Psoas muscle (tissue), 8 donors: Measurements from ENCODE around the gene C20orf144. TPM values are rescaled to one million over a fixed set of nuclear protein-coding genes. Genes with fewer than 3 reads are reported as not detected.

Experiments used
- ATAC-seq, 4 donors: fragments of 200-7000 bp; cut with Tn5 transposase; one replicate each; pipeline ENCODE4 v1.9.1; 2020; ENCODE audit warnings: moderate library complexity in 3 of 4, mild to moderate bottlenecking in 2 of 4
- DNase-seq, 2 donors: peaks; one replicate each; pipeline ENCODE4 v3.0.0-alpha.2; 2020
- H3K27ac ChIP-seq: fragments of 200-600 bp; one replicate; pipeline ENCODE4 v1.8.0; 2022
- H3K27me3 ChIP-seq, 3 donors: fragments of 200-600 bp in 1 of 3; one replicate each; pipeline versions ENCODE4 v1.6.1 to v1.8.0; 2013 to 2022; ENCODE audit warnings: low read length in 2 of 3, mild to moderate bottlenecking in 2 of 3, moderate library complexity in 1 of 3; ENCODE audit not compliant: insufficient read depth in 3 of 3
- H3K36me3 ChIP-seq, 2 donors: fragments of 200-600 bp in 1 of 2; one replicate each; pipeline versions ENCODE4 v1.6.1 to v1.8.0; 2013 to 2022; ENCODE audit warnings: low read depth in 1 of 2, mild to moderate bottlenecking in 1 of 2, moderate library complexity in 1 of 2; ENCODE audit not compliant: insufficient read depth in 1 of 2
- H3K4me1 ChIP-seq: fragments of 200-600 bp; one replicate; pipeline ENCODE4 v1.8.0; 2022
- H3K4me3 ChIP-seq: fragments of 200-600 bp; one replicate; pipeline ENCODE4 v1.8.0; 2022; ENCODE audit warnings: mild to moderate bottlenecking
- H3K9me3 ChIP-seq: fragments of 200-600 bp; one replicate; pipeline ENCODE4 v1.8.0; 2022
- WGBS, 3 donors: extraction: QIAGEN DNeasy Blood & Tissue Kit; methylation state at CpG; one replicate each; pipeline versions ENCODE4 v1.1.6 to v1.1.7; 2013; 5-methylcytosine and 5-hydroxymethylcytosine counted together
- intact Hi-C, 2 donors: fragments of 100-400 bp; cut with DNase I; formaldehyde crosslinking; loops; one replicate each; pipeline versions ENCODE4 v1.11.0 to v1.14.2; 2022
- long read RNA-seq, 2 donors: library from polyadenylated mRNA; unstranded; transcript quantifications; one replicate each; pipeline ENCODE4 v2.0.0, GENCODE V29; 2021
- polyA plus RNA-seq, 3 donors: library from polyadenylated mRNA; stranded (reverse); fragments of 200-250 nt; gene quantifications; one replicate each; pipeline ENCODE4 v1.2.3, GENCODE V29; 2013
- total RNA-seq, 4 donors: library from RNA; stranded (reverse); fragmentation: NEBNext Ultra II Directional in 2 of 4; extraction: Animal tissue kit (Norgen Biotek cat#: 25700) in 2 of 4; gene quantifications; one replicate each; pipeline versions ENCODE4 v1.2.1 to v1.2.4, GENCODE V29; 2021 to 2023
- TF ChIP-seq, protein P1 (sequence below): fragments of 200-600 bp; IDR thresholded peaks from one replicate; pipeline ENCODE4 v1.8.0; 2022; ENCODE audit warnings: antibody characterized with exemption
- donor health status: healthy with polysubstance abuse.
- donor health status: DM: no; HTN: no; CAD: no; lungs with moderate emphysema.
- donor health status: Bipolar disorder and iron deficiency.
- donor health status: healthy.
- donor health status: DM: yes; HTN: yes; CAD: no.
- donor health status: DM: no; HTN: no; CAD: no.
- donor health status: DM: no; HTN: no; CAD: no.
- donor health status: DM: yes; HTN: yes; CAD: no.

C20orf144 gene
- total RNA-seq (not detected), polyA plus RNA-seq (under 1 TPM in 2 of 3 donors, not detected in 1; 0.05 to 0.08 TPM)
- long read RNA-seq, donor 1: 0 reads
- long read RNA-seq, donor 2: 0 reads

DNA sequence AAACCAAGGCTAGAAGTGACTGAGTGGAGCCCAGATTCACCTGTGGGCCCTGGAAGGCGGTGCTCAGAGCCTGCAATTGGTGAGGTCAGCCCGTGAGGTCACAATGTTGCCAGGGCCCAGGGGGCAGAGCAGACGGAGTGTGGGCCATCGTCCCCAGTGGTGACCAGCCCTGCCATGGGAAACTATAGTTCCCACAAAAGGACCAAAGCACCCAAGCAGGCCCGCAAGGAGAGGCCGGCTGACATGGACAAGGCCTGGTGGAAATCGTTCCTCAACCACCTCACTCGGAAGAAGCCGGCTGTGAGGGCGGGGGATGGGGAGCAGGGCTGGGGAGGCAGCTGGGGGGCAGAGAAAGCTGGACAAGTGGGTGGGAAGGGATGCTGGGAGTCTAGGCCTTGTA is at the start of gene C20orf144:
TSS of gene C20orf144 (plus strand) at position 156 of the 400 bp plus-strand sequence. CDS start at position 175, 19 bp downstream.
- Histone ChIP-seq H3K9me3 (no peaks in the 10 kb centered on the region), H3K36me3 (peaks cover 0 to 42% of the 10 kb centered on the region in 2 donors), H3K4me3 (peak within 1 kb of the TSS; percentile 77), H3K4me1 (peaks cover 22% of the 10 kb centered on the region), H3K27ac (peak within 1 kb of the TSS; percentile 77), H3K27me3 (no peaks in the 10 kb centered on the region)
- TF ChIP-seq, protein P1, sequence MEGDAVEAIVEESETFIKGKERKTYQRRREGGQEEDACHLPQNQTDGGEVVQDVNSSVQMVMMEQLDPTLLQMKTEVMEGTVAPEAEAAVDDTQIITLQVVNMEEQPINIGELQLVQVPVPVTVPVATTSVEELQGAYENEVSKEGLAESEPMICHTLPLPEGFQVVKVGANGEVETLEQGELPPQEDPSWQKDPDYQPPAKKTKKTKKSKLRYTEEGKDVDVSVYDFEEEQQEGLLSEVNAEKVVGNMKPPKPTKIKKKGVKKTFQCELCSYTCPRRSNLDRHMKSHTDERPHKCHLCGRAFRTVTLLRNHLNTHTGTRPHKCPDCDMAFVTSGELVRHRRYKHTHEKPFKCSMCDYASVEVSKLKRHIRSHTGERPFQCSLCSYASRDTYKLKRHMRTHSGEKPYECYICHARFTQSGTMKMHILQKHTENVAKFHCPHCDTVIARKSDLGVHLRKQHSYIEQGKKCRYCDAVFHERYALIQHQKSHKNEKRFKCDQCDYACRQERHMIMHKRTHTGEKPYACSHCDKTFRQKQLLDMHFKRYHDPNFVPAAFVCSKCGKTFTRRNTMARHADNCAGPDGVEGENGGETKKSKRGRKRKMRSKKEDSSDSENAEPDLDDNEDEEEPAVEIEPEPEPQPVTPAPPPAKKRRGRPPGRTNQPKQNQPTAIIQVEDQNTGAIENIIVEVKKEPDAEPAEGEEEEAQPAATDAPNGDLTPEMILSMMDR: no peak
- ATAC-seq (no peak), DNase-seq (no peak)
- WGBS, 3 donors: 89 to 96% (median 94%) methylated on average over 10 of the region's 10 CpGs
- intact Hi-C loops: no loop called here

DNA sequence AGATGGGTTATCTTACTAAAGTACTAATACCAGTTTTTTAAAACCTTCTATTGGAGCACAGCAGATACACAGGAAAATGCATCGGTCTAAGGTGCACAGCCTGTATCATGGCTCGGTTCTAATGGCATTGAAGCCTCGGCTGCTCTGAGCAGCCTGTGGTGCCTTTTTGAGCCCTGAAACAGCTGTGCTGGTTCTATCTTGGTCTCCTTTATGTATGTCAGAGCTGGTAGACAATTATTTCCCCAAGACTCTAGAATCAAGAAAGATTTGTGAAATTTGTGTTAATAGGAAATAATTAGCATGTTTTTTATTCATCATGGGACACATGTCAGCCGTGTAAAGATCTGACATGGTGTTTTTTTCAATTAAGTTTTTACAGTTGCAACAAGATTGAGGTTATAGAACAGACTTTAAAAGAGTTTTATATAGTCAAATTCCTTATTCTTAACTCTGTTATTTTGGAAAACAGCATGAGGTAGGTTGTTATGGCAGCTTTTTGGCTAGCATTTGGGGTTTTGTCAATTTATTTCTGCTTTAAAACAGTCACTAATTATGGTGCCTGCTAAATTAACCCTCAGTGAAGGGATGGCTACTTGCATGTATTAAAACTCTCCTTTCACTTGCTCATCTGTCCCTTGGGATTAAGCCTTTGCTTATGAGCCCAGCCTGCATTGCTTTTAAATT is 40.3 kb upstream of the C20orf144 start:
- intact Hi-C loops: no loop called here
- H3K27ac ChIP-seq: no peak overlapping the region
- WGBS, 3 donors: 69 to 82% (median 70%) methylated on average over 4 of the region's 4 CpGs

DNA sequence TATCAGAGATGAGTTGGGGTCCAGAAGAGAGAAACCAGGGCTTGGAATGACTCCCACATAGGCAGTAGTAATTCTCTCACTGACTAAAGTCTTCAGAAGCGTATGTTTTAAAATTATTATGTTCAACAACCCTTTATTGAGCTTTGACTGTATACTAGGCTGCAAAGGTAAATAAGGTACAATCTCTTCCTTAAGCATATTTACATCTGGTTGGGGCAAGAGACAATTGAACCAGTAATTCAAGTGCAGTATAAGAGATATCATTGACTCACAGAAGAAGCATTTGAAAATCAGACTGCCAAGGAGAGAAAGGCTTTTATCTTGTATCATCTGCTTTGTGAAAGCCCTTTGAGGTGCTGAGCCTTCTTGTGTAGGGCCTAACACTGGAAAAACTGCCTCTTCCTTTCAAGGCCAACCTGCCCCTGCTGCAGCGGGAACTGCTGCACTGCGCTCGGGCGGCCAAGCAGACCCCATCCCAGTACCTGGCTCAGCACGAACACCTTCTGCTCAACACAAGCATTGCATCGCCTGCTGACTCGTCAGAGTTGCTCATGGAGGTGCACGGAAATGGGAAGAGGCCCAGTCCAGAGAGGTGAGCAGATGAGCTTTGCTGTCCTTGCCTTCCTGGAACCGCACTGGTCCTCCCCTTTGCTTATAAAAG is 39.3 kb upstream of the C20orf144 start:
- Histone ChIP-seq H3K27me3 (no peaks in the 10 kb centered on the region), H3K4me3 (no peak overlapping the region), H3K9me3 (no peaks in the 10 kb centered on the region), H3K36me3 (peaks cover 2 to 54% of the 10 kb centered on the region in 2 donors), H3K27ac (no peak overlapping the region), H3K4me1 (no peaks in the 10 kb centered on the region)
- ATAC-seq (no peak), DNase-seq (no peak)
- TF ChIP-seq, protein P1: no peak
- WGBS, 3 donors: 96 to 97% (median 97%) methylated on average over 10 of the region's 10 CpGs
- intact Hi-C loops: no loop called here

More for the DNA sequence above, 40.3 kb upstream of the C20orf144 start:
- Histone ChIP-seq H3K4me1 (no peaks in the 10 kb centered on the region), H3K9me3 (no peaks in the 10 kb centered on the region), H3K4me3 (no peak overlapping the region), H3K27me3 (no peaks in the 10 kb centered on the region), H3K36me3 (peaks cover 0 to 46% of the 10 kb centered on the region in 2 donors)
- no peak for ATAC-seq
- TF ChIP-seq, protein P1: no peak
- DNase-seq: no peak

DNA sequence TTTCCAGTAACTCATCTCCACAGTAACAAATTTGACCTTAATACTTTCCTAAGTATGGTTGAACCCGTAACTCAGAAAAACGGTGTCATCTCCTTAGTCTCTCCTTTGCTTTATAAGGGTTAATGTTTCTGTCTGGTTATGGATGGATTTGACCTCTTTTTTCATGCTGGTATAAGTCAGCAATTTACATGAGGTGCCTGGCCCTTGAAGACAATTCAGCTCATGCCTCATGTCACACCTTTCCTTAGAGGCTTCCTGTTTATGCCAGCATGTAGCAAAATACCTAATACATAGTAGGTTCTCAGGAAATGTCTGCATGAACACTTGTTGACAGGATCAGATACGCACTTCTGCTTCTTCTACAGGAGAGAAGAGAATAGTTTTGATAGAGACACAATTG is 37.7 kb upstream of the C20orf144 start:
- Histone ChIP-seq H3K4me1 (no peaks in the 10 kb centered on the region), H3K9me3 (no peaks in the 10 kb centered on the region), H3K4me3 (no peak overlapping the region), H3K27me3 (no peaks in the 10 kb centered on the region), H3K36me3 (peaks cover 2 to 65% of the 10 kb centered on the region in 2 donors), H3K27ac (no peak overlapping the region)
- intact Hi-C loops: no loop called here
- WGBS, 3 donors: 87 to 97% (median 87%) methylated on average over 3 of the region's 3 CpGs
- TF ChIP-seq, protein P1: no peak
- DNase-seq (no peak), ATAC-seq (no peak)
